PC-3 (cell line): Measurements from ENCODE around the gene CGB1. TPM values are rescaled to one million over a fixed set of nuclear protein-coding genes. Genes with fewer than 3 reads are reported as not detected.
"Not testable (repeated sequence)": the region's sequence is repeated elsewhere in the genome, so short reads cannot be mapped to it uniquely, and the experiment has no call there.

Experiments
- ATAC-seq: fragments of 200-7000 bp; cut with Tn5 transposase; 2 replicates; pipeline ENCODE4 v1.9.1; 2020; ENCODE audit warnings: mild to moderate bottlenecking, moderate library complexity
- BruUV-seq: library from RNA; stranded (reverse); fragments of 400-500 nt; replicated peaks from 2 replicates; lab custom pipeline; 2021; lab: Mats Ljungman, UMichigan
- CTCF ChIA-PET: fragments of 300-600 bp; sonication (Branson Sonifier 250); formaldehyde crosslinking; loops from one replicate; lab custom pipeline; 2022; ENCODE audit warnings: antibody characterized with exemption; lab: Charles Lee
- POLR2A ChIA-PET: fragments of 300-600 bp; sonication (Branson Sonifier 250); formaldehyde crosslinking; loops from one replicate; lab custom pipeline; 2022; ENCODE audit warnings: antibody characterized with exemption; ENCODE audit not compliant: unreplicated experiment; lab: Charles Lee
- DNase-seq: peaks from one replicate; pipeline ENCODE4 v3.0.0-alpha.2; 2015
- H2AFZ ChIP-seq: fragments of 300-600 bp; sonication (generic); 2 replicates; pipeline ENCODE4 v1.6.0; 2016; ENCODE audit warnings: antibody characterized with exemption, low read length
- H3F3A ChIP-seq: fragments of 300-600 bp; sonication (generic); one replicate; pipeline ENCODE4 v1.6.0; 2017; ENCODE audit warnings: antibody characterized with exemption, low read length, control low read depth, mild to moderate bottlenecking; ENCODE audit not compliant: unreplicated experiment
- H3K27ac ChIP-seq: fragments of 300-600 bp; sonication (generic); 2 replicates; pipeline ENCODE4 v1.5.1; 2016; ENCODE audit warnings: mild to moderate bottlenecking, low read length
- H3K27me3 ChIP-seq: fragments of 300-600 bp; sonication (generic); 2 replicates; pipeline ENCODE4 v1.6.1; 2016; ENCODE audit warnings: low read length, mixed read lengths
- H3K36me3 ChIP-seq: fragments of 300-600 bp; sonication (generic); 2 replicates; pipeline ENCODE4 v1.6.1; 2016; ENCODE audit warnings: low read depth, mixed run types, low read length, mixed read lengths
- H3K4me1 ChIP-seq: fragments of 300-600 bp; sonication (generic); 2 replicates; pipeline ENCODE4 v1.5.1; 2016; ENCODE audit warnings: low read length; ENCODE audit not compliant: insufficient read depth
- H3K4me2 ChIP-seq: fragments of 300-600 bp; sonication (generic); 2 replicates; pipeline ENCODE4 v1.6.0; 2016; ENCODE audit warnings: low read length
- H3K4me3 ChIP-seq: fragments of 300-600 bp; sonication (generic); 2 replicates; pipeline ENCODE4 v1.5.1; 2016; ENCODE audit warnings: mild to moderate bottlenecking, low read length, mixed read lengths
- H3K79me2 ChIP-seq: fragments of 300-600 bp; sonication (generic); 2 replicates; pipeline ENCODE4 v1.6.1; 2017; ENCODE audit warnings: low read length, mixed read lengths
- H3K9ac ChIP-seq: fragments of 300-600 bp; sonication (generic); 2 replicates; pipeline ENCODE4 v1.6.0; 2016; ENCODE audit warnings: mild to moderate bottlenecking, low read length
- H3K9me2 ChIP-seq: fragments of 300-600 bp; sonication (generic); replicated peaks from 2 replicates; pipeline ENCODE4 v1.6.1; 2016; ENCODE audit warnings: mixed run types, low read length, mixed read lengths
- H3K9me3 ChIP-seq: fragments of 300-600 bp; sonication (generic); 2 replicates; pipeline ENCODE4 v1.6.1; 2016; ENCODE audit warnings: low read length, mixed read lengths
- H4K20me1 ChIP-seq: fragments of 300-600 bp; sonication (generic); 2 replicates; pipeline ENCODE4 v1.6.1; 2016; ENCODE audit warnings: low read length, mixed read lengths
- EZH2 ChIP-seq: fragments of 300-600 bp; sonication (generic); IDR thresholded peaks from one replicate; pipeline ENCODE4 v1.6.1; 2017; ENCODE audit warnings: antibody characterized with exemption, mild to moderate bottlenecking, low read length; ENCODE audit not compliant: unreplicated experiment
- EZH2phosphoT487 ChIP-seq: fragments of 300-600 bp; sonication (generic); IDR thresholded peaks from 2 replicates; pipeline ENCODE4 v1.6.1; 2018; ENCODE audit warnings: mild to moderate bottlenecking, antibody characterized with exemption, low read length, borderline replicate concordance
- intact Hi-C: fragments of 100-400 bp; cut with micrococcal nuclease; formaldehyde crosslinking; loops from 2 replicates; pipeline ENCODE4 v1.9.0; 2023
- total RNA-seq: library from RNA; depleted of rRNA; stranded (reverse); fragments of >200 nt; gene quantifications from 2 replicates; pipeline ENCODE4 v1.2.3, GENCODE V29; 2014
- TF ChIP-seq, protein P1 (sequence below): fragments of 300-600 bp; sonication (generic); conservative IDR thresholded peaks from 2 replicates; pipeline ENCODE4 v1.5.1; 2017; ENCODE audit warnings: antibody characterized with exemption, low read depth, mild to moderate bottlenecking, low read length

CGB1 gene
- total RNA-seq, 1 experiment from 2014 or later: 0.95 TPM

DNA sequence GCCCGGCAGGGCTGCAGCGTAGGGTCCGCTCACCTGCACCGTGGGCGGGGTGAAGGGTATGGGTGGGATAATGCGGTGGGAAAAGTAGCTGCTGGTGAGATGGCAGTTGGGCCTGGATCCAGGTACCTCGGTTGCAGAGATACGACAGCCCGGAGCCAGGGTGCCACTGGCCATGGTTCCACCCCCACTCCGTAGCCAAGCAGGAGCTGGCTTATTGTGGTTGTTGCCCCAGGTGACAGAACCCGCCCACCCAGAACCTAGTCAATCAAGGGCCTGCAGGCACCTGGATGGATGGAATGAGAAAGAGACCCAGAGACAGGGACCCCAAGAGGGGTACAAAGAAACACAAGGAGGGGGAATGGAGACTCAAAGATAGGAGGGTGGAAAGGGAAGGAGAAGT is 16.4 kb downstream of the CGB1 start:
- POLR2A ChIA-PET: no interaction called here

DNA sequence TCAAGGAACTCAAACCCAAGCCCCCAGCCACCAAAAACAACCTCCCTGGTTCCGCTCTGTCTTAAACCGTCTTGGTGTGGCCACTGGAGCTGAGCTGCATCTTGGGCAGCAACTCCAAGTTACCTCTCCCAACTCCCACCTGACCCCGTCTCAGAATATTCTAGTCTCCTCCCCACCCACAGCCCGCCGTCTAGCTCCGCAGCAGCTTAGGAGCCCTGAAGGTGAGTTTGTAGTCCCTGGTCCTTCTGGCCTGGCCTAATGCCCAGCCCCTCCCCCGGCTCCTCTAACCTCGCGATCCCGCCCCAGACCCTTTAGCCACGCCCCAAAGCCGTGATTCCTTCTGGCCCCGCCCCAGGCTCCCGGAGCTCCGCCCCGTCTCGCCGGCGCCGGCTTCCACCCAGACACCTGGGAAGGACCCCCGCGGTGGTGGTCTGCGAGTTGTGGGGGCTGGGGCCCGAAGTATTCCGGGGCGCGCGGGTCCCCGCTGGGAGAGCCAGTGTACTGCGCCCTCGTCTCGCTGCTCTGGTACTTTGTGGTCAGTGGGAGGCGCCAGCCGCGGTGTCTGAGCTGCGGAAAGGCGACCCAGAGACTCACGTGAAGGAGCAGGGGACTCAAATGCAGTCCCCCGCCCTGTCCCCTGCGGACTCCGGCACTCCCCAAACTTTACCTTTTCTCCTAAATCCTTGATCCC is 17.3 kb downstream of the CGB1 start:
- Histone ChIP-seq H3F3A (no peaks in the 10 kb centered on the region), H3K79me2 (no peaks in the 10 kb centered on the region), H3K4me1 (peaks cover 10% of the 10 kb centered on the region; the same call in 1 of the 2 replicates), H3K4me2 (peak overlapping the region; percentile 77), H3K27me3 (no peaks in the 10 kb centered on the region), H3K27ac (no peak overlapping the region), H3K9me2 (no peaks in the 10 kb centered on the region), H3K36me3 (no peaks in the 10 kb centered on the region), H3K4me3 (peak overlapping the region; percentile 60), H3K9me3 (no peaks in the 10 kb centered on the region), H2AFZ (peak overlapping the region; percentile 30; the same call in 1 of the 2 replicates), H4K20me1 (no peaks in the 10 kb centered on the region), H3K9ac (no peak overlapping the region)
- ChIA-PET CTCF (no interaction called here), POLR2A (interaction anchor here (0.5 kb wide), 1 partner anchor 10 kb away, joined by 3 read pairs; no protein-coding TSS in a partner anchor)
- intact Hi-C loops: no loop called here
- DNase-seq (peak; percentile 55), ATAC-seq (peak; percentile 49)
- BruUV-seq: no TSS peak
- TF ChIP-seq, protein P1, sequence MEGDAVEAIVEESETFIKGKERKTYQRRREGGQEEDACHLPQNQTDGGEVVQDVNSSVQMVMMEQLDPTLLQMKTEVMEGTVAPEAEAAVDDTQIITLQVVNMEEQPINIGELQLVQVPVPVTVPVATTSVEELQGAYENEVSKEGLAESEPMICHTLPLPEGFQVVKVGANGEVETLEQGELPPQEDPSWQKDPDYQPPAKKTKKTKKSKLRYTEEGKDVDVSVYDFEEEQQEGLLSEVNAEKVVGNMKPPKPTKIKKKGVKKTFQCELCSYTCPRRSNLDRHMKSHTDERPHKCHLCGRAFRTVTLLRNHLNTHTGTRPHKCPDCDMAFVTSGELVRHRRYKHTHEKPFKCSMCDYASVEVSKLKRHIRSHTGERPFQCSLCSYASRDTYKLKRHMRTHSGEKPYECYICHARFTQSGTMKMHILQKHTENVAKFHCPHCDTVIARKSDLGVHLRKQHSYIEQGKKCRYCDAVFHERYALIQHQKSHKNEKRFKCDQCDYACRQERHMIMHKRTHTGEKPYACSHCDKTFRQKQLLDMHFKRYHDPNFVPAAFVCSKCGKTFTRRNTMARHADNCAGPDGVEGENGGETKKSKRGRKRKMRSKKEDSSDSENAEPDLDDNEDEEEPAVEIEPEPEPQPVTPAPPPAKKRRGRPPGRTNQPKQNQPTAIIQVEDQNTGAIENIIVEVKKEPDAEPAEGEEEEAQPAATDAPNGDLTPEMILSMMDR: peak; percentile 30; the same call in 1 of the 2 replicates
- TF ChIP-seq EZH2phosphoT487: no peak

More for the DNA sequence above, 16.4 kb downstream of the CGB1 start:
- Histone ChIP-seq H3F3A (no peaks in the 10 kb centered on the region), H3K27ac (no peak overlapping the region), H2AFZ (no peak overlapping the region), H3K9me2 (no peaks in the 10 kb centered on the region), H3K27me3 (no peaks in the 10 kb centered on the region), H4K20me1 (no peaks in the 10 kb centered on the region), H3K4me1 (peaks cover 10% of the 10 kb centered on the region; the same call in 1 of the 2 replicates), H3K9me3 (no peaks in the 10 kb centered on the region), H3K79me2 (no peaks in the 10 kb centered on the region), H3K4me3 (no peak overlapping the region), H3K9ac (no peak overlapping the region), H3K4me2 (no peak overlapping the region), H3K36me3 (no peaks in the 10 kb centered on the region)
- ATAC-seq (no peak), DNase-seq (no peak)
- intact Hi-C loops: no loop called here
- CTCF ChIA-PET: no interaction called here
- BruUV-seq: no TSS peak
- TF ChIP-seq EZH2 (no peak), EZH2phosphoT487 (no peak)
- TF ChIP-seq, protein P1: no peak

GRCh38 chr19:49018388-49019241 is 18.1 kb downstream of the CGB1 start:
- CTCF ChIA-PET: interaction anchor here (1.1 kb wide), 1 partner anchor 79 kb away, joined by 4 read pairs; no protein-coding TSS in a partner anchor
- H3K9me2 ChIP-seq, H3K27ac ChIP-seq, H3K9me3 ChIP-seq, H3K27me3 ChIP-seq, H4K20me1 ChIP-seq, H3K79me2 ChIP-seq, H3K36me3 ChIP-seq, intact Hi-C loops, H3F3A ChIP-seq: not testable (repeated sequence)
- peak overlapping the region; percentile 77 for H3K4me2 ChIP-seq
- POLR2A ChIA-PET: interaction anchor here (0.5 to 0.6 kb wide), 3 partner anchors 10 to 106 kb away, joined by 3 read pairs; no protein-coding TSS in a partner anchor
- H3K9ac ChIP-seq: peak overlapping the region; percentile 35
- peak overlapping the region; percentile 46; the same call in 1 of the 2 replicates for H2AFZ ChIP-seq
- peak overlapping the region; percentile 60 for H3K4me3 ChIP-seq
- TSS peak; percentile 42 for BruUV-seq
- peaks cover 10% of the 10 kb centered on the region; the same call in 1 of the 2 replicates for H3K4me1 ChIP-seq
- DNase-seq: peak; percentile 8
- ATAC-seq: peak; percentile 29; the same call in 1 of the 2 replicates
